Heart left ventricle (tissue), 16 donors: Measurements from ENCODE around the gene CBX8. TPM values are rescaled to one million over a fixed set of nuclear protein-coding genes. Genes with fewer than 3 reads are reported as not detected.

Source experiments
- ATAC-seq, 4 donors: fragments of 200-7000 bp; cut with Tn5 transposase; one replicate each; pipeline ENCODE4 v1.9.1; 2020 to 2022; ENCODE audit warnings: moderate library complexity in 4 of 4, mild to moderate bottlenecking in 3 of 4, moderate number of reproducible peaks in 1 of 4
- DNase-seq, 5 donors: peaks; one replicate each; pipeline ENCODE4 v3.0.0-alpha.2; 2020
- H3K27ac ChIP-seq, 12 donors: fragments of 200-600 bp; sonication (generic) in 4 of 12; one replicate each; pipeline versions ENCODE4 v1.5.0 to v1.8.0; 2016 to 2022; ENCODE audit warnings: mild to moderate bottlenecking in 2 of 12
- H3K27me3 ChIP-seq, 9 donors: fragments of 200-600 bp; sonication (generic) in 2 of 9; one replicate each; pipeline versions ENCODE4 v1.5.1 to v1.8.0; 2016 to 2022; ENCODE audit warnings: mild to moderate bottlenecking in 3 of 9
- H3K36me3 ChIP-seq, 9 donors: fragments of 200-600 bp; sonication (generic) in 2 of 9; one replicate each; pipeline versions ENCODE4 v1.5.0 to v1.8.0; 2018 to 2022; ENCODE audit warnings: mild to moderate bottlenecking in 2 of 9
- H3K4me1 ChIP-seq, 12 donors: fragments of 200-600 bp; sonication (generic) in 4 of 12; one replicate each; pipeline versions ENCODE4 v1.5.0 to v1.8.0; 2016 to 2022; ENCODE audit warnings: mild to moderate bottlenecking in 3 of 12
- H3K4me3 ChIP-seq, 12 donors: fragments of 200-600 bp; sonication (generic) in 4 of 12; one replicate each; pipeline versions ENCODE4 v1.5.0 to v1.8.0; 2017 to 2022; ENCODE audit warnings: mild to moderate bottlenecking in 9 of 12, moderate library complexity in 4 of 12
- H3K9me3 ChIP-seq, 12 donors: fragments of 200-600 bp; sonication (generic) in 4 of 12; one replicate each; pipeline versions ENCODE4 v1.5.0 to v1.8.0; 2016 to 2022; ENCODE audit warnings: mild to moderate bottlenecking in 1 of 12
- POLR2A ChIP-seq, 2 donors: fragments of 450-650 bp; IDR thresholded peaks; one replicate each; pipeline ENCODE4 v1.6.1; 2017; ENCODE audit warnings: antibody characterized with exemption in 2 of 2, mild to moderate bottlenecking in 2 of 2, moderate library complexity in 2 of 2
- WGBS, 4 donors: extraction: QIAGEN DNeasy Blood & Tissue Kit in 2 of 4; methylation state at CpG; one replicate each; pipeline versions ENCODE4 v1.1.5 to v1.1.7; 2013 to 2018; 5-methylcytosine and 5-hydroxymethylcytosine counted together
- intact Hi-C, 10 donors: fragments of 100-400 bp; cut with DNase I; formaldehyde crosslinking; loops; one replicate each; pipeline versions ENCODE4 v1.11.1 to v1.14.2; 2022
- polyA plus RNA-seq, 2 donors: library from polyadenylated mRNA; stranded (reverse); fragments of 200-250 nt; gene quantifications; one replicate each; pipeline ENCODE4 v1.2.3, GENCODE V29; 2013
- total RNA-seq, 9 donors: library from RNA; depleted of rRNA in 2 of 9; stranded (reverse); fragments of >200 nt in 2 of 9; fragmentation: NEBNext Ultra II Directional in 3 of 9; extraction: Animal tissue kit (Norgen Biotek cat#: 25700) in 3 of 9; gene quantifications; one replicate each; pipeline versions ENCODE4 v1.1.0 to v1.2.4, GENCODE V29; 2016 to 2023
- TF ChIP-seq, protein P1 (sequence below), 12 donors: fragments of 200-600 bp; sonication (generic) in 4 of 12; IDR thresholded peaks; one replicate each; pipeline versions ENCODE4 v1.5.0 to v1.8.0; 2018 to 2022; ENCODE audit warnings: antibody characterized with exemption in 12 of 12, mild to moderate bottlenecking in 5 of 12
- donor health status: ischemic (EF 13 %, LVEDD 7.1; RV severe dilation, severe dysfunction).
- donor health status: healthy with polysubstance abuse.
- donor health status: DM: no; HTN: yes; CAD: no.
- donor health status: DM: no; HTN: no; CAD: no.
- donor health status: ischemic (EF 25% LVEDD 6.9; RV normal size, moderate dysfunction).
- donor health status: ischemic (EF 25% LVEDD 5.7; RV mildly dilated, moderate dysfunction).
- donor health status: healthy.
- donor health status: DM: yes; HTN: yes; CAD: no.
- donor health status: ischemic (EF 35%, LVEDD 5.7; RV mildly dilated, moderate dysfunction).
- donor health status: nonischemic (EF 11% LVEDD 7.7; RV severe dilation, severe dysfunction).
- donor health status: DM: yes; HTN: yes; CAD: no.
- donor health status: PGD.
- donor health status: ischemic (EF 29% LVEDD 5.4; RV normal size, mild dysfunction).
- donor health status: nonischemic (EF 23%, LVEDD 6.1; RV moderate dilation, normal function).

CBX8 gene
- total and polyA plus RNA-seq, 11 donors: 1.5 to 9.2 (median 5.1) TPM

DNA sequence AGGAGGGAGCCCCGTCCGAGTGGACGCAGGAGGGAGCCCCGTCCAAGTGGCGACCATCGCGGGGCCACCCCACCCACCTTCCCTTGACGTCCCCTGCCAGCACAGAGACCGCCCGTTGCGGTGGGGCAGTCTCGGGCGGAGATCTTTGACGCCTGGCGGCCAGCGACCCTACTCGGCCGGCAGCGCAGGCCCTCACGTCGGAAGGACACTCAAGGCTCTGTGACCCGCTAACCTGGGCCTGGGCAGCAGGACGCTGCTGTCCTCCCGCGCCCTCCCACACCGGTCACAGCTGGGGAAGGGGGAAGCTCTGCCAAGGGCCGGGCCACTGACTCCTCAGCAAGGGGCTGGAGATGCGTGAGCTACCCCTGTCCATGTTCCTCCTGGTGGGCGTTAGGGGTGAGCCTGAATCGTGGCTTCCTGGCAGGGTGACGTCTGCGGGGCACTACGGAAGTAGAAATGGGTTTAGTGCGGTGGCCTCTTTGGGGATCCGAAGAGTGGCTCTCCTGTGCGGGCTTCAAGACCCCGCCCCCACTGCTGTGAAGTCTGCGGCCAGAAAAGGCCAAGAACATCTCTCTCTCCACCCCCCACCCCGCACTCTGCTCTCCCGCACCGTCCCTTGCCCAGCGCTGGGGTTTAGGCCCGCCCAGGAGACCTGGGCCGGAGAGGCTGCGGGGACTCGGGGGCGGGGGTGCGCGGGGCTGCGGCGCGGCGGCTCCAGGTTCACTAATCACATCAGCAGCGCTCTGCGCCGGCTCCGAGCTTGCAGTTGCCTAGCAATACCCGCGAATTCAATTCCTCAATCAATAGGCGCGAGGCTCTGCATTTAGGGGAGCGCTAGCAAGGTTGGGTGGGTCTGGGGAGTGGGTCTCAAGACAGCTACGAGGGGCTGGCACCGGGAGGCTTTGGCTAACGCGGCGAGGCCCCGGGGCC is 5.8 kb downstream of the CBX8 start:
- Histone ChIP-seq H3K27me3 (peaks cover 41 to 79% (median 62%) of the 10 kb centered on the region in 9 donors), H3K27ac (no peak overlapping the region), H3K4me1 (peaks cover 0 to 50% (median 32%) of the 10 kb centered on the region in 12 donors), H3K4me3 (no peak overlapping the region), H3K36me3 (peaks cover 0 to 9% (median 0%) of the 10 kb centered on the region in 9 donors), H3K9me3 (no peaks in the 10 kb centered on the region)
- intact Hi-C loops: loop anchor here in 5 of 10 donors (1.0 to 10.0 kb wide), 5 partner anchors 46 to 201 kb away; no protein-coding TSS in a partner anchor
- WGBS, 4 donors: 2 to 6% (median 4%) methylated on average over 7 to 68 of the region's 68 CpGs
- TF ChIP-seq, protein P1, sequence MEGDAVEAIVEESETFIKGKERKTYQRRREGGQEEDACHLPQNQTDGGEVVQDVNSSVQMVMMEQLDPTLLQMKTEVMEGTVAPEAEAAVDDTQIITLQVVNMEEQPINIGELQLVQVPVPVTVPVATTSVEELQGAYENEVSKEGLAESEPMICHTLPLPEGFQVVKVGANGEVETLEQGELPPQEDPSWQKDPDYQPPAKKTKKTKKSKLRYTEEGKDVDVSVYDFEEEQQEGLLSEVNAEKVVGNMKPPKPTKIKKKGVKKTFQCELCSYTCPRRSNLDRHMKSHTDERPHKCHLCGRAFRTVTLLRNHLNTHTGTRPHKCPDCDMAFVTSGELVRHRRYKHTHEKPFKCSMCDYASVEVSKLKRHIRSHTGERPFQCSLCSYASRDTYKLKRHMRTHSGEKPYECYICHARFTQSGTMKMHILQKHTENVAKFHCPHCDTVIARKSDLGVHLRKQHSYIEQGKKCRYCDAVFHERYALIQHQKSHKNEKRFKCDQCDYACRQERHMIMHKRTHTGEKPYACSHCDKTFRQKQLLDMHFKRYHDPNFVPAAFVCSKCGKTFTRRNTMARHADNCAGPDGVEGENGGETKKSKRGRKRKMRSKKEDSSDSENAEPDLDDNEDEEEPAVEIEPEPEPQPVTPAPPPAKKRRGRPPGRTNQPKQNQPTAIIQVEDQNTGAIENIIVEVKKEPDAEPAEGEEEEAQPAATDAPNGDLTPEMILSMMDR (IDR thresholded peaks at IDR 0.05): no peak
- TF ChIP-seq POLR2A (IDR thresholded peaks at IDR 0.05): no peak
- ATAC-seq (no peak), DNase-seq (peak in 1 of 5 donors; percentile 54)

DNA sequence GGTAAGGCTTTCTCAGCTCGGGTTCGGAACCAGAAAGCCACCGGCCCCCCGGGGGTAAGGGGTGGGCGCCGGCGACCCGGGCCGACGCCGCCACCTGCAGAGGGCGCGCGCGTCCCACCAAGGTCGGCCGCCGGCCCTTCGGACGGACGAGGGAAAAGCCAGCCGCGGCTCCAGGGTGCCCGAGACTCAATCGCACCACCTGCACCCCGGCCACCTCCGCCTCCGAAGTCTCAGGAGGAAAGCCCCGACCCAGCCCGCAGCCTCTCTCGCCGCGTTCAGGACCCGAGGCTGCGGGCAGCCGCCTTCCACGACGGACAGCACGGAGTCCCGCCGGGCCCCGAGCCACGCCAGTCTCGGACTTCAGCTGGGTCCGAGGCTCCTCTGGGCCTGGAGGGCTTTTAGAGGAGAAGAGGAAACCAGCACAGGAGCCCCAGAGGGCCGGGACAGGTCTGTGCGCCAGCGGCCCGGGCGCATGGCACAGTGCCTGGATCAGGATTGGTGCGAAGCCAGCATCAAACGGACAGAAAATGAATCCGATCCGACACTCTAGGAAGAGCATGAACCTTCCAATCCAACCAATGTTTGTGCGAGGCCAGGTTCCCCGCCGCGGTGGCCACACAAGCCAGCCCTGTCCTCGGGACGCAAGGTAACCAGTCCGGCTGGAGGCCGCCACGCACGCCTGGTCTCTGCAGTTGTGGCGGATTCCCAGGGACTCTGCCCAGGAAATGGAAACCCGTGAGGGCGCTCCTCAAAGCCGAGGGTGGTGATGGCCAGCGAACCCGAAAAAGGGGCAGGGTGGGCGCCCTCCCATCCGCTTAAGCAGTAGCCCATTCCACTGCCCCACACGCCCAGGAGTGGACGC is 6.7 kb downstream of the CBX8 start:
- peak in 3 of 4 donors; percentile 42 to 65 (median 47) for ATAC-seq
- H3K27me3 ChIP-seq: peaks cover 41 to 87% (median 62%) of the 10 kb centered on the region in 9 donors
- peaks cover 0 to 6% (median 0%) of the 10 kb centered on the region in 9 donors for H3K36me3 ChIP-seq
- TF ChIP-seq, protein P1 (IDR thresholded peaks at IDR 0.05): peak; percentile 66 to 88 (median 79)
- no peak for TF ChIP-seq POLR2A (IDR thresholded peaks at IDR 0.05)
- H3K27ac ChIP-seq: no peak overlapping the region
- intact Hi-C loops: loop anchor here in 8 of 10 donors (1.0 to 10.0 kb wide), 9 partner anchors 45 to 205 kb away; no protein-coding TSS in a partner anchor
- H3K4me3 ChIP-seq: peak overlapping the region in 5 of 12 donors; percentile 7 to 28 (median 10)
- peak in 3 of 5 donors; percentile 45 to 82 (median 68) for DNase-seq
- WGBS, 4 donors: 4 to 15% (median 6%) methylated on average over 28 to 74 of the region's 74 CpGs
- H3K4me1 ChIP-seq: peaks cover 0 to 53% (median 30%) of the 10 kb centered on the region in 12 donors
- no peaks in the 10 kb centered on the region for H3K9me3 ChIP-seq

DNA sequence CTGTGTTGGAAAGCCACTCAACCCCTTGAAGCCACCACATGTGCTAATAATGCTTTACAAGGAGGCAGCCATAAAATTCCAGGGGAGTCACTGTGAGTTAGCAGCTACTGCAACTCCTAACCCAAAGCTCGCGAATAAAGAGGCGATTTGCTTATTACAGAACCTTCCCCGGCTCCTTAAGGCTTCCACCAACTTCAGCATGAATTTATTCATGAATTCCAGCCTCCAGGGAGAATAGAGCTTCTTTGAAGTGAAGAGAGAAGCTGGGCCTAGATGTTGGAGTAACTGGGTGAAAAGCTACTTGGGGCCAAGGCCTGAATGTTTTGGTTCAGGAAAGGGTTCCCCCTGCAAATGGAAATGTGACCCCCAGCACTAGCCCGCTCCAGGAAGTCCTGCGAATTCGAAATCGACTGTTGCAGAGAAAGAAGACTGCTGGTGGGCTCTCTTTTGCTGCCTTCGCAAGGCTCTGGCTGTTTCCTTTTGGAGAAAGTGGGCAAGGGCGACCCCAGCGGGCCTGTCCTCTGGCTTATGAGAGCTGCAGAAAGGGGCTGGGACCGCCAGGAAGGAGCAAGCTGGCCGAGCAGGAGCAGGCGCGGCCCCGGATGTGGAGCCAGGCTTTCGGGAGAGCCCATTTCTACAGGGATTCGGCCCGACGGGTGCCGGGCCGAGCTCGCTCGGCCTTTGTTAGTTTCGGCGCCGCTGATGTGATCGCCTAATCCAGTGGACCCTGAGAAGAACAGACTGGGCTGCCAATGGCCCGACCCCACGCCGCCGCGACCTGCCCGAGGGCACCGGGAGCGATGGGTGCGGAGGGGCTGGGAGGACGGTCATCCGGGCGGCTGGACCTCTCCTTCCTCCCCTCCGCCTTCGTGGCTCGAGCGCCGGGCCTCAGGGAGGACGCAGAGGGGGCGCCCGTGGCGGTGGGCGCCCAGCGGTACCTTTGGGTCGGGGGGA is 7.6 kb downstream of the CBX8 start:
- ATAC-seq (peak in 1 of 4 donors; percentile 2), DNase-seq (peak in 1 of 5 donors; percentile 22)
- H3K36me3 ChIP-seq: peaks cover 0 to 3% (median 0%) of the 10 kb centered on the region in 9 donors
- H3K4me3 ChIP-seq: peak overlapping the region in 5 of 12 donors; percentile 7 to 28 (median 10)
- intact Hi-C loops: loop anchor here in 5 of 10 donors (2.0 to 10.0 kb wide), 6 partner anchors 126 to 206 kb away; no protein-coding TSS in a partner anchor
- 26 to 41% (median 28%) methylated on average over 38 to 52 of the region's 52 CpGs for WGBS, 4 donors
- H3K27me3 ChIP-seq: peaks cover 41 to 87% (median 62%) of the 10 kb centered on the region in 9 donors
- no peaks in the 10 kb centered on the region for H3K9me3 ChIP-seq
- H3K27ac ChIP-seq: no peak overlapping the region
- TF ChIP-seq, protein P1 (IDR thresholded peaks at IDR 0.05): no peak
- TF ChIP-seq POLR2A (IDR thresholded peaks at IDR 0.05): no peak
- H3K4me1 ChIP-seq: peaks cover 0 to 53% (median 30%) of the 10 kb centered on the region in 12 donors
